SK-N-MC (cell line): ENCODE data around the gene SCFD2.

Source experiments
- EZH2 ChIP-seq: fragments of 200-600 bp; sonication (generic); IDR thresholded peaks from one replicate; pipeline ENCODE4 v1.6.1; 2017; ENCODE audit warnings: antibody characterized with exemption
- FOXP2 ChIP-seq: optimal IDR thresholded peaks from 2 replicates; pipeline ENCODE3; 2011; ENCODE audit warnings: mild to moderate bottlenecking, moderate library complexity; ENCODE audit not compliant: insufficient read depth; ENCODE audit errors: extremely low read length, control extremely low read depth
- POLR2AphosphoS5 ChIP-seq: IDR thresholded peaks from 2 replicates; pipeline ENCODE4 v1.6.1; 2012; ENCODE audit warnings: mild to moderate bottlenecking, low read depth, low read length, borderline replicate concordance

- TF ChIP-seq EZH2: no peak
- no peak for TF ChIP-seq POLR2AphosphoS5
- TF ChIP-seq FOXP2: no peak
Observed at GRCh38 chr4:52824270-52824602, 541.6 kb downstream of the SCFD2 start.
